Measurements from ENCODE around the gene SLC25A17.

SLC25A17 gene

GRCh38 chr22:40819599-40820140, 524 bp upstream of the SLC25A17 start:
- WGBS, 2 experiments = 20 to 33% methylated on average over 3 to 4 of the region's 4 CpGs
- peak overlapping the region; percentile 65 for H3K27ac ChIP-seq (ENCODE audit: insufficient read depth, low read depth, low read length, poor library complexity, severe bottlenecking)
- H3K4me3 ChIP-seq (ENCODE audit: insufficient read depth, low read depth, low read length) = peak overlapping the region; percentile 100
- H3K9me3 ChIP-seq (ENCODE audit: control insufficient read depth, low read length) = no peaks in the 10 kb centered on the region
- peaks cover 3% of the 10 kb centered on the region for H3K4me1 ChIP-seq (ENCODE audit: control insufficient read depth, insufficient read depth, low read length)
- no peaks in the 10 kb centered on the region for H3K27me3 ChIP-seq (ENCODE audit: control insufficient read depth, insufficient read depth, low read length, poor library complexity, severe bottlenecking)
- no peaks in the 10 kb centered on the region for H3K36me3 ChIP-seq (ENCODE audit: control insufficient read depth, insufficient read depth, low read length)

DNA sequence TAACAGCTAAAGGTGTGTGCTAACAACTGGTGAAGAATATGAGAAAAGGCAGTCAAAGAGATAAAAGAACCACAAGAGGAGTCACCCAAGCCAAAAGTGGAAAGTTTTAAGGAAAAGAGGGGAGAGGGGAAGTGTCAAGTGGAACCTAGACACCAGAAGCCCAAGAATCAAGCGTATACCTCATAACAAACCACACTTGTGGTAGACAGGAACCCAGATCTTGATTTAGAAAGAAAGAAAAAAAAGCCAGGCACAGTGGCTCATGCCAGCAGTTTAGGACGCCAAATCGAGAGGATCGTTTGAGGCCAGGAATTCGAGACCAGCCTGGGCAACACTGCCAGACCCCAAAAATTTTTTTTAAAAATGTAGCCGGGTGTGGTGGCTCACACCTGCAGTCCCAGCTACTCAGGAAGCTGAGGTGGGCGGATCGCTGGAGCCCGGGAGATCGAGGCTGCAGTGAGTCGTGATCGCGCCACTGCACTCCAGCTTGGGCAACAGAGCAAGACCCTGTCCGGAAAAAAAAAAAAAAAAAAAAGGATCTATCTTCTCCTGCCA, 877 bp downstream of the SLC25A17 start:
- Histone ChIP-seq H3K9me3 (ENCODE audit: control insufficient read depth, low read length) (no peaks in the 10 kb centered on the region), H3K27ac (ENCODE audit: insufficient read depth, low read depth, low read length, poor library complexity, severe bottlenecking) (no peak overlapping the region), H3K4me1 (ENCODE audit: control insufficient read depth, insufficient read depth, low read length) (peaks cover 3% of the 10 kb centered on the region), H3K27me3 (ENCODE audit: control insufficient read depth, insufficient read depth, low read length, poor library complexity, severe bottlenecking) (no peaks in the 10 kb centered on the region), H3K4me3 (ENCODE audit: insufficient read depth, low read depth, low read length) (peak overlapping the region; percentile 100), H3K36me3 (ENCODE audit: control insufficient read depth, insufficient read depth, low read length) (no peaks in the 10 kb centered on the region)
- WGBS, 2 experiments = 56 to 59% methylated on average over 14 of the region's 14 CpGs

DNA sequence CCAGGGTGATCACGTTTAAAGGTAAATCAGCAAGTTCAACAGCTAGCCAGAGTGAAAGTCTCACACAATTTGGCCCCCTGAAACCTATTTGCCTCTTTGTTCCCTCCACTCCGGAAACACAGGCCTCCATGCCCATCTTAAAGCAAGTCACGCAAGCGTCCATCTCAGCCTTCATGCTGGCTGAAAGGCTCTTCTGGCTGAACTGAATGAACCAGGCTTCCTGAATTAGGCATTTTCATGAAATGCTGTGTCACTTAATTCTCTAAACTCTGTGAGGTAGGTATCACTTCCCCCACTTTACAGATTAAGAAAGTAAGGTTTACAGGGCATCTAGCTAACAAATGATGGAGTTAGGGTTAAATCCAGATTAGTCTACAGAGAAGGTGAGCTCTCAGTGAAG, 1.4 kb downstream of the SLC25A17 start:
- Histone ChIP-seq H3K36me3 (ENCODE audit: control insufficient read depth, insufficient read depth, low read length) (no peaks in the 10 kb centered on the region), H3K27ac (ENCODE audit: insufficient read depth, low read depth, low read length, poor library complexity, severe bottlenecking) (no peak overlapping the region), H3K4me3 (ENCODE audit: insufficient read depth, low read depth, low read length) (no peak overlapping the region), H3K4me1 (ENCODE audit: control insufficient read depth, insufficient read depth, low read length) (peaks cover 3% of the 10 kb centered on the region), H3K27me3 (ENCODE audit: control insufficient read depth, insufficient read depth, low read length, poor library complexity, severe bottlenecking) (no peaks in the 10 kb centered on the region), H3K9me3 (ENCODE audit: control insufficient read depth, low read length) (no peaks in the 10 kb centered on the region)
- WGBS, 2 experiments = 92 to 95% methylated on average over 4 of the region's 4 CpGs

- H3K27me3 ChIP-seq (ENCODE audit: control insufficient read depth, insufficient read depth, low read length, poor library complexity, severe bottlenecking) = no peaks in the 10 kb centered on the region
- no peak overlapping the region for H3K27ac ChIP-seq (ENCODE audit: insufficient read depth, low read depth, low read length, poor library complexity, severe bottlenecking)
- no peaks in the 10 kb centered on the region for H3K36me3 ChIP-seq (ENCODE audit: control insufficient read depth, insufficient read depth, low read length)
- H3K9me3 ChIP-seq (ENCODE audit: control insufficient read depth, low read length) = no peaks in the 10 kb centered on the region
- H3K4me3 ChIP-seq (ENCODE audit: insufficient read depth, low read depth, low read length) = no peak overlapping the region
- H3K4me1 ChIP-seq (ENCODE audit: control insufficient read depth, insufficient read depth, low read length) = peaks cover 3% of the 10 kb centered on the region
These were observed 5.2 kb downstream of the SLC25A17 start for GRCh38 chr22:40813912-40814315.

DNA sequence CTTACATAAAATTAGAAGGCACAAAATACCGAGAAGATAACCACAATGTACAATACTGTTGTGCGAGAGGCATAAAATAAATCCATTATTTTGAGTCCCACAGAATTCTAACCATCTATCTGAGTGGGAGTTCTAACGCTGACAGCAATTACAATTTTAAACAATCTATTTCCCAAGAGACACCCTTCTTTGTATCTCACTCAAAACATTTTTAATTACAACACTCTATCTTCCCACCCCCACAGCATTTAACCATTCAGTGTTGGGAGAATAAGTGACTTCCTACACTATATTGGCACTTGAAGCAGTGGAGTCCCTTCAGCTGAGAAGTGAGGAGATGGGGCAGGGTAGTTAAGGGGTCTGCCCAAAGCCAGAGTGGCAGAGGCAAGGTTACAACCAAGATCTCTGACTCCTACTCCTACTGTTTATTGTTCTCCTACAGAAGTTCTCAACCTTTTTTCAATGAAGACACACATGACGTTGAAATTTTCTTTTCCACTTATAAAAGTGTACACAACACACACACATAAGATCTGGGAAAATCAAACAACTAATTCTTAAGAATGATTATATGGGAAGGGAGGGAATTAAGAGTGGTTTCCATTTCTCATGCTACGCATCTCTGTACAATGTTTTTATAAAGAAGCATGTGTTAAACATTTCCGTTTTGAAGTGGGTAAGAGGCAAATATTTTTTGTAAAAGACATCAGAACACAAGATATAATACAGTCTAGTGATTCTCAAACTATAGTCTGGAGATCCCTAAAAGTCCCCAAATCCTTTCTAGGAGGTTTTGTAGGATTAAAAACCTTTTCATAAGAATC, 10.9 kb downstream of the SLC25A17 start:
- 78 to 79% methylated on average over 4 to 5 of the region's 6 CpGs for WGBS, 2 experiments
- no peaks in the 10 kb centered on the region for H3K9me3 ChIP-seq (ENCODE audit: control insufficient read depth, low read length)
- H3K27me3 ChIP-seq (ENCODE audit: control insufficient read depth, insufficient read depth, low read length, poor library complexity, severe bottlenecking) = no peaks in the 10 kb centered on the region
- no peaks in the 10 kb centered on the region for H3K4me1 ChIP-seq (ENCODE audit: control insufficient read depth, insufficient read depth, low read length)
- no peak overlapping the region for H3K27ac ChIP-seq (ENCODE audit: insufficient read depth, low read depth, low read length, poor library complexity, severe bottlenecking)
- no peak overlapping the region for H3K4me3 ChIP-seq (ENCODE audit: insufficient read depth, low read depth, low read length)
- no peaks in the 10 kb centered on the region for H3K36me3 ChIP-seq (ENCODE audit: control insufficient read depth, insufficient read depth, low read length)

DNA sequence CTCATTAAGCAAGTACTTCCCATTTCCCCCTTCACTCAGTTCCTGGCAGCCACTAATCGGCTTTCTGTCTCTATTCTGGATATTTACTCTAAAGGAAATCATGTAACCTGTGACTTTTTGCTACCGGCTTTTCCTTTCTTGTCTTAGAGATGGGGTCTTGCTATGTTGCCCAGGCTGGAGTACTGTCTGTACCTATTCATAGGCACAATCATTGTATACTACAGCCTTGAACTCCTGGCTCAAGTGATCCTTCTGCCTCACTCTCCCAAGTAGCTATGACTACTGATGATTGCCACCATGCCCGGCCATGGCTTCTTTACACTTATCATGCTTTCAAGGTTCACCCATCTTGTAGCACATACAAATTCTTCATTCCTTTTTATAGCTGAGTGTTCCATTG, 12.4 kb downstream of the SLC25A17 start:
- 94 to 96% methylated on average over 3 of the region's 3 CpGs for WGBS, 2 experiments
- Histone ChIP-seq H3K9me3 (ENCODE audit: control insufficient read depth, low read length) (no peaks in the 10 kb centered on the region), H3K36me3 (ENCODE audit: control insufficient read depth, insufficient read depth, low read length) (no peaks in the 10 kb centered on the region), H3K4me3 (ENCODE audit: insufficient read depth, low read depth, low read length) (no peak overlapping the region), H3K27me3 (ENCODE audit: control insufficient read depth, insufficient read depth, low read length, poor library complexity, severe bottlenecking) (no peaks in the 10 kb centered on the region), H3K27ac (ENCODE audit: insufficient read depth, low read depth, low read length, poor library complexity, severe bottlenecking) (no peak overlapping the region), H3K4me1 (ENCODE audit: control insufficient read depth, insufficient read depth, low read length) (no peaks in the 10 kb centered on the region)

DNA sequence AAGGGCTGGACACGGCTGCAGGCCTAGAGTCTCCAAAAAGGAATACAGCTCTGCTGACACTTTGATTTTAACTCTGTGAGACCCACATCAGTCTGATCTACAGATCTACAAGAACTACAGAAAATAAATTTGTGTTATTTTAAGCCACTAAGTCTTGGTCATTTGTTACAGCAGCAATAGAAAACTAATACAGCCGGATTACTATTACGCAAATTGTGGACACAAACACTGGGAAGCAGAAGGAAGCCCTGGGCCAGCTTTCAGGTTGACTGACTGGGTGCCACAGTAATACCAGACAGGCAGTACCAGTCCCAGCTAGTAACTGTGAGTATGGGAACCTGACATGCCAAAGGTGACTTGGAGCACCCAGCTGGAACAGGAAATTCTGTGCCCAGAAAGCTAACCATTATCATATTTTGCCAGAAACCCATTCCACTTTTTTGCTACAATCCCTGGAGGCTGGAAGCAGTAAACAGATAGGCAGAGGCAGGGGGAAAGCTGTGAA, 13.4 kb downstream of the SLC25A17 start:
- Histone ChIP-seq H3K4me1 (ENCODE audit: control insufficient read depth, insufficient read depth, low read length) (no peaks in the 10 kb centered on the region), H3K4me3 (ENCODE audit: insufficient read depth, low read depth, low read length) (no peak overlapping the region), H3K27me3 (ENCODE audit: control insufficient read depth, insufficient read depth, low read length, poor library complexity, severe bottlenecking) (no peaks in the 10 kb centered on the region), H3K36me3 (ENCODE audit: control insufficient read depth, insufficient read depth, low read length) (no peaks in the 10 kb centered on the region), H3K9me3 (ENCODE audit: control insufficient read depth, low read length) (no peaks in the 10 kb centered on the region), H3K27ac (ENCODE audit: insufficient read depth, low read depth, low read length, poor library complexity, severe bottlenecking) (no peak overlapping the region)
- 92 to 96% methylated on average over 3 of the region's 3 CpGs for WGBS, 2 experiments

DNA sequence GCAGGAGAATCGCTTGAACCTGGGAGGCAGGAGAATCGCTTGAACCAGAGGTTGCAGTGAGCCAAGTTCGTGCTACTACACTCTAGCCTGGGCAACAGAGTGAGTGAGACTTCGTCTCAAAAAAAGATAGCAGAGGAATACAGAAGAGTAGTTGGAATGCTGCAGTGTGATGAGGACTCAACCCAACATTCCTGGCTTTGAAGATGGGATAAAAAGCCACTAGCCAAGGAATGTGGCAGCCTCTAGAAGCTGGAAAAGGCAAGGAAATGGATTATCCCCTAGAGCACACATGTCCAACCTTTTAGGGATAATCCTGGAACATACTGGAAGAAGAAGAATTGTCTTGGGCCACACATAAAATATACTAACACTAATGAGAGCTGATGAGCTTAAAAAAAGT, 13.9 kb downstream of the SLC25A17 start:
- Histone ChIP-seq H3K4me1 (ENCODE audit: control insufficient read depth, insufficient read depth, low read length) (no peaks in the 10 kb centered on the region), H3K27me3 (ENCODE audit: control insufficient read depth, insufficient read depth, low read length, poor library complexity, severe bottlenecking) (no peaks in the 10 kb centered on the region), H3K9me3 (ENCODE audit: control insufficient read depth, low read length) (no peaks in the 10 kb centered on the region), H3K27ac (ENCODE audit: insufficient read depth, low read depth, low read length, poor library complexity, severe bottlenecking) (no peak overlapping the region), H3K36me3 (ENCODE audit: control insufficient read depth, insufficient read depth, low read length) (no peaks in the 10 kb centered on the region), H3K4me3 (ENCODE audit: insufficient read depth, low read depth, low read length) (no peak overlapping the region)
- 91 to 94% methylated on average over 4 of the region's 4 CpGs for WGBS, 2 experiments

- H3K4me1 ChIP-seq (ENCODE audit: control insufficient read depth, insufficient read depth, low read length) = no peaks in the 10 kb centered on the region
- 86 to 93% methylated on average over 1 of the region's 1 CpG for WGBS, 2 experiments
- H3K27me3 ChIP-seq (ENCODE audit: control insufficient read depth, insufficient read depth, low read length, poor library complexity, severe bottlenecking) = no peaks in the 10 kb centered on the region
- H3K4me3 ChIP-seq (ENCODE audit: insufficient read depth, low read depth, low read length) = no peak overlapping the region
- H3K36me3 ChIP-seq (ENCODE audit: control insufficient read depth, insufficient read depth, low read length) = no peaks in the 10 kb centered on the region
- H3K27ac ChIP-seq (ENCODE audit: insufficient read depth, low read depth, low read length, poor library complexity, severe bottlenecking) = no peak overlapping the region
- no peaks in the 10 kb centered on the region for H3K9me3 ChIP-seq (ENCODE audit: control insufficient read depth, low read length)
These were observed 15.8 kb downstream of the SLC25A17 start for GRCh38 chr22:40803321-40803720.

GRCh38 chr22:40799008-40799407, 20.1 kb downstream of the SLC25A17 start:
- H3K36me3 ChIP-seq (ENCODE audit: control insufficient read depth, insufficient read depth, low read length) = no peaks in the 10 kb centered on the region
- no peaks in the 10 kb centered on the region for H3K4me1 ChIP-seq (ENCODE audit: control insufficient read depth, insufficient read depth, low read length)
- H3K9me3 ChIP-seq (ENCODE audit: control insufficient read depth, low read length) = no peaks in the 10 kb centered on the region
- no peak overlapping the region for H3K4me3 ChIP-seq (ENCODE audit: insufficient read depth, low read depth, low read length)
- H3K27ac ChIP-seq (ENCODE audit: insufficient read depth, low read depth, low read length, poor library complexity, severe bottlenecking) = no peak overlapping the region
- no peaks in the 10 kb centered on the region for H3K27me3 ChIP-seq (ENCODE audit: control insufficient read depth, insufficient read depth, low read length, poor library complexity, severe bottlenecking)
- 91 to 97% methylated on average over 3 of the region's 3 CpGs for WGBS, 2 experiments

Measured in ectodermal cell (in vitro differentiated cells).